HEK293 (cell line): ENCODE results near the gene GUSB.

Experiments used
- CTCF ChIA-PET: fragments of 350-600 bp; formaldehyde crosslinking; extraction: SDS; loops from one replicate; lab custom pipeline; 2021; ENCODE audit warnings: antibody characterized with exemption; lab: Yijun Ruan, JAX
- POLR2A ChIA-PET: fragments of 300-600 bp; formaldehyde crosslinking; extraction: SDS; loops from one replicate; lab custom pipeline; 2020; ENCODE audit warnings: antibody characterized with exemption, inconsistent platforms; lab: Yijun Ruan, JAX
- H3K27ac ChIP-seq: fragments of 200-500 bp; sonication (Bioruptor generic); 2 replicates; pipeline ENCODE4 v1.5.1; 2014; ENCODE audit warnings: low read depth, low read length, control low read depth, inconsistent platforms; ENCODE audit errors: extremely low read depth
- H3K36me3 ChIP-seq, 2 experiments: fragments of 200-500 bp in 1 of 2; sonication (Bioruptor generic) in 1 of 2; 1 replicate in 1 of 2; 2 replicates in 1 of 2; pipeline ENCODE4 v1.5.1; 2014 to 2017; ENCODE audit warnings: inconsistent platforms in 2 of 2, low read length in 2 of 2; ENCODE audit not compliant: control insufficient read depth in 2 of 2, insufficient read depth in 1 of 2
- H3K4me1 ChIP-seq: fragments of 200-500 bp; sonication (Bioruptor generic); 2 replicates; pipeline ENCODE4 v1.5.1; 2014; ENCODE audit warnings: mild to moderate bottlenecking, low read length, inconsistent platforms; ENCODE audit not compliant: control insufficient read depth, insufficient read depth
- H3K4me3 ChIP-seq: 2 replicates; pipeline ENCODE4 v1.5.1; 2011; ENCODE audit warnings: low read depth, mild to moderate bottlenecking, control low read depth, low read length, moderate library complexity
- H3K9me3 ChIP-seq: fragments of 200-500 bp; sonication (Bioruptor generic); 2 replicates; pipeline ENCODE4 v1.5.1; 2014; ENCODE audit warnings: low read depth, low read length, inconsistent platforms; ENCODE audit not compliant: control insufficient read depth, insufficient read depth
- BCL11A ChIP-seq: fragments of 450-650 bp; formaldehyde crosslinking; IDR thresholded peaks from 2 replicates; pipeline ENCODE4 v1.5.1; 2016; ENCODE audit warnings: low read depth, missing biosample characterization, missing genetic modification characterization
- GLIS2 ChIP-seq: fragments of 450-650 bp; formaldehyde crosslinking; IDR thresholded peaks from 2 replicates; pipeline ENCODE4 v1.5.1; 2016; ENCODE audit warnings: missing biosample characterization, missing genetic modification characterization
- HOXD13 ChIP-seq: sonication (generic); formaldehyde crosslinking; IDR thresholded peaks from 2 replicates; pipeline ENCODE4 v1.8.0; 2022; ENCODE audit warnings: missing genetic modification reagents, borderline replicate concordance
- REPIN1 ChIP-seq: fragments of 450-650 bp; formaldehyde crosslinking; IDR thresholded peaks from 2 replicates; pipeline ENCODE4 v1.5.1; 2017; ENCODE audit warnings: missing biosample characterization, missing genetic modification characterization, low read depth
- YY1 ChIP-seq: fragments of 450-650 bp; formaldehyde crosslinking; IDR thresholded peaks from 2 replicates; pipeline ENCODE4 v1.5.1; 2018; ENCODE audit warnings: missing biosample characterization, missing genetic modification characterization
- ZBTB6 ChIP-seq: fragments of 450-650 bp; formaldehyde crosslinking; IDR thresholded peaks from 2 replicates; pipeline ENCODE4 v1.5.1; 2017; ENCODE audit warnings: missing biosample characterization, missing genetic modification characterization
- ZBTB8A ChIP-seq: fragments of 450-650 bp; formaldehyde crosslinking; IDR thresholded peaks from 2 replicates; pipeline ENCODE4 v1.5.1; 2016; ENCODE audit warnings: missing biosample characterization, missing genetic modification characterization
- ZFHX2 ChIP-seq: fragments of 450-650 bp; formaldehyde crosslinking; conservative IDR thresholded peaks from 2 replicates; pipeline ENCODE4 v1.5.1; 2016; ENCODE audit warnings: missing biosample characterization, missing genetic modification characterization
- ZNF121 ChIP-seq: fragments of 450-650 bp; formaldehyde crosslinking; IDR thresholded peaks from 2 replicates; pipeline ENCODE4 v1.5.1; 2016; ENCODE audit warnings: missing biosample characterization, missing genetic modification characterization
- ZNF148 ChIP-seq: fragments of 450-650 bp; formaldehyde crosslinking; IDR thresholded peaks from 2 replicates; pipeline ENCODE4 v1.5.0; 2017; ENCODE audit warnings: missing biosample characterization, missing genetic modification characterization, borderline replicate concordance
- ZNF19 ChIP-seq: fragments of 450-650 bp; formaldehyde crosslinking; IDR thresholded peaks from 2 replicates; pipeline ENCODE4; 2016; ENCODE audit warnings: missing biosample characterization, missing genetic modification characterization, low read depth
- ZNF214 ChIP-seq: fragments of 450-650 bp; formaldehyde crosslinking; IDR thresholded peaks from 2 replicates; pipeline ENCODE4 v1.5.1; 2017; ENCODE audit warnings: missing biosample characterization, mild to moderate bottlenecking, missing genetic modification characterization, borderline replicate concordance
- ZNF24 ChIP-seq: fragments of 450-650 bp; formaldehyde crosslinking; IDR thresholded peaks from 2 replicates; pipeline ENCODE4 v1.5.1; 2016; ENCODE audit warnings: missing biosample characterization, missing genetic modification characterization
- ZNF266 ChIP-seq: fragments of 450-650 bp; formaldehyde crosslinking; IDR thresholded peaks from 2 replicates; pipeline ENCODE4 v1.5.1; 2016; ENCODE audit warnings: missing biosample characterization, missing genetic modification characterization, low read depth
- ZNF311 ChIP-seq: fragments of 450-650 bp; formaldehyde crosslinking; IDR thresholded peaks from 2 replicates; pipeline ENCODE4 v1.5.1; 2017; ENCODE audit warnings: missing biosample characterization, missing genetic modification characterization, borderline replicate concordance
- ZNF513 ChIP-seq: fragments of 450-650 bp; IDR thresholded peaks from 2 replicates; pipeline ENCODE4 v1.5.1; 2018; ENCODE audit warnings: missing biosample characterization, missing genetic modification characterization
- ZNF623 ChIP-seq: fragments of 450-650 bp; formaldehyde crosslinking; IDR thresholded peaks from 2 replicates; pipeline ENCODE4 v1.5.1; 2016; ENCODE audit warnings: missing biosample characterization, missing genetic modification characterization
- ZNF777 ChIP-seq: fragments of 450-650 bp; formaldehyde crosslinking; IDR thresholded peaks from 2 replicates; pipeline ENCODE4 v1.5.1; 2017; ENCODE audit warnings: missing biosample characterization, missing genetic modification characterization, borderline replicate concordance
- TF ChIP-seq, protein P1 (sequence below): sonication (generic); formaldehyde crosslinking; IDR thresholded peaks from 2 replicates; pipeline ENCODE4 v1.8.1; 2022; ENCODE audit warnings: mild to moderate bottlenecking, moderate library complexity, missing genetic modification reagents

Gene GUSB

GRCh38 chr7:65971021-65971420 lies 11.0 kb downstream of the GUSB start (continued):
- TF ChIP-seq ZNF623 (tag by site-specific recombination) (no peak), ZBTB8A (no peak), BCL11A (tag by site-specific recombination) (no peak), ZNF266 (tag by site-specific recombination) (no peak), GLIS2 (tag by site-specific recombination) (no peak), ZNF24 (no peak), ZNF121 (tag by site-specific recombination) (no peak), YY1 (no peak), ZBTB6 (tag by site-specific recombination) (no peak), ZNF19 (tag by site-specific recombination) (no peak), ZFHX2 (tag by site-specific recombination) (no peak)
- TF ChIP-seq, protein P1, sequence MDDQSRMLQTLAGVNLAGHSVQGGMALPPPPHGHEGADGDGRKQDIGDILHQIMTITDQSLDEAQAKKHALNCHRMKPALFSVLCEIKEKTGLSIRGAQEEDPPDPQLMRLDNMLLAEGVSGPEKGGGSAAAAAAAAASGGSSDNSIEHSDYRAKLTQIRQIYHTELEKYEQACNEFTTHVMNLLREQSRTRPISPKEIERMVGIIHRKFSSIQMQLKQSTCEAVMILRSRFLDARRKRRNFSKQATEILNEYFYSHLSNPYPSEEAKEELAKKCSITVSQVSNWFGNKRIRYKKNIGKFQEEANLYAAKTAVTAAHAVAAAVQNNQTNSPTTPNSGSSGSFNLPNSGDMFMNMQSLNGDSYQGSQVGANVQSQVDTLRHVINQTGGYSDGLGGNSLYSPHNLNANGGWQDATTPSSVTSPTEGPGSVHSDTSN (CRISPR knock-in tag) = no peak
- TF ChIP-seq, all 188 proteins: peak for 0

GRCh38 chr7:65968256-65969185 lies 13.5 kb downstream of the GUSB start:
- ChIA-PET POLR2A (no interaction called here), CTCF (interaction anchor here (0.7 kb wide), 1 partner anchor 508 kb away, joined by 3 read pairs; no protein-coding TSS in a partner anchor)
- Histone ChIP-seq H3K36me3 (peaks cover 63 to 91% of the 10 kb centered on the region in 2 experiments), H3K9me3 (no peaks in the 10 kb centered on the region), H3K27ac (no peak overlapping the region), H3K4me1 (no peaks in the 10 kb centered on the region), H3K4me3 (no peak overlapping the region)
- TF ChIP-seq ZNF214 (tag by site-specific recombination) (no peak), ZBTB8A (no peak), ZNF777 (tag by site-specific recombination) (no peak), ZNF311 (no peak), ZNF513 (tag by site-specific recombination) (no peak), HOXD13 (CRISPR knock-in tag) (no peak), REPIN1 (no peak), ZNF148 (tag by site-specific recombination) (no peak)
